ENCODE results near the gene SMIM35. TPM values are rescaled to one million over a fixed set of nuclear protein-coding genes. Genes with fewer than 3 reads are reported as not detected.
A peak's percentile ranks its signal among the peaks of the same experiment; 100 is the strongest.
"Not testable (repeated sequence)": the region's sequence is repeated elsewhere in the genome, so short reads cannot be mapped to it uniquely, and the experiment has no call there.

The SMIM35 gene
- total RNA-seq, 2 donors from 2014 or later: 0.08 TPM; not detected in 1

DNA sequence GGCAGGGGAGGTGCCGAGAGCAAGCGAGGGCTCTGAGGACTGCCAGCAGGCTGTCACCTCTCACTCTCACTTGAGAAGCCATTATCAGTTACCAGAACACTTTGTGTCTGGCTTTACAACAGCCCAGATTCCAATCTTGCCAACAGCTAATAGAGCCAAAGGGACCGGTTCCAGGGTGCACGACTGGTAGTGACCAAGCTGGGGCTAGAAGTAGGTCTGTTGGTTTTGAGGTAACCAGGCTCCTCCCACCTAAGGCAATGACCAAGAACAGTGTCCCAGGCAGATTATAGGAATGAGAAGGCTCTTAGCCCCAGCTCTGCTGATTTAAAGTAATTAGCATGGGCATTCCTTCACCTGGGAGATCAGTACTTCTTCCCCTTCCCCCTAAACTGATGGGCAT is 107.8 kb downstream of the SMIM35 start:
- intact Hi-C loops (cut with DNase I, micrococcal nuclease): no loop called here
- DNase-seq: no peak

DNA sequence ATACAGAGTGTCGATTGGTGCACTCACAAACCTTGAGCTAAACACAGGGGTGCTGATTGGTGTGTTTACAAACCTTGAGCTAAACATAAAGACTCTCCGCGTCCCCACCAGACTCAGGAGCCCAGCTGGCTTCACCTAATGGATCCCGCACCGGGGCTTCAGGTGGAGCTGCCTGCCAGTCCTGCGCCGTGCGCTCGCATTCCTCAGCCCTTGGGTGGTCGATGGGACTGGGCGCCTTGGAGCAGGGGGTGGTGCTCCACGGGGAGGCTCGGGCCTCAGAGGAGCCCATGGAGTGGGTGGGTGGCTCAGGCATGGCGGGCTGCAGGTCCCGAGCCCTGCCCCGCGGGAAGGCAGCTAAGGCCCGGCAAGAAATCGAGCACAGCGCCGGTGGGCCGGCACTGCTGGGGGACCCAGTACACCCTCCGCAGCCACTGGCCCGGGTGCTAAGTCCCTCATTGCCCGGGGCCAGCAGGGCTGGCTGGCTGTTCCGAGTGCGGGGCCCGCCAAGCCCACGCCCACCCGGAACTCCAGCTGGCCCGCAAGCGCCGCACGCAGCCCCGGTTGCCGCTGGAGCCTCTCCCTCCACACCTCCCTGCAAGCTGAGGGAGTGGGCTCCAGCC is 108.4 kb downstream of the SMIM35 start:
- intact Hi-C loops (cut with DNase I, micrococcal nuclease): not testable (repeated sequence)

More for the DNA sequence above, 107.8 kb downstream of the SMIM35 start:
- ATAC-seq: no peak

DNA sequence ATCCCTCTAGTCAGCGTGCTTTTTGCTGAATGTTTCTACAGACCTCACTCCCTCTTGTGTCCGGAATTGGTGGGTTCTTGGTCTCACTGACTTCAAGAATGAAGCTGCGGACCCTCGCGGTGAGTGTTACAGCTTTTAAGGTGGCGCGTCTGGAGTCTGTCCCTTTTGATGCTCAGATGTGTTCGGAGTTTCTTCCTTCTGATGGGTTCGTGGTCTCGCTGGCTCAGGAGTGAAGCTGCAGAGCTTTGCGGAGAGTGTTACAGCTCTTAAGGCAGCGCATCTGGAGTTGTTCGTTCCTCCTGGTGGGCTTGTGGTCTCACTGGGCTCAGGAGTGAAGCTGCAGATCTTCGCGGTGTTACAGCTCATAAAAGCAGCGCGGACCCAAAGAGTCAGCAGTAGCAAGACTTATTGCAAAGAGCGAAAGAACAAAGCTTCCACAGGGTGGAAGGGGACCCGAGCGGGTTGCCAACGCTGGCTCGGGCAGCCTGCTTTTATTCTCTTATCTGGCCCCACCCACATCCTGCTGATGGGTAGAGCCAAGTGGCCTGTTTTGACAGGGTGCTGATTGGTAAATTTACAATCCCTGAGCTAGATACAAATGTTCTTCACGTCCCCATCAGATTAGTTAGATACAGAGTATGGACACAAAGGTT is 109.0 kb downstream of the SMIM35 start:
- not testable (repeated sequence) for DNase-seq

More for the DNA sequence above, 108.4 kb downstream of the SMIM35 start:
- ATAC-seq, DNase-seq: not testable (repeated sequence)

DNA sequence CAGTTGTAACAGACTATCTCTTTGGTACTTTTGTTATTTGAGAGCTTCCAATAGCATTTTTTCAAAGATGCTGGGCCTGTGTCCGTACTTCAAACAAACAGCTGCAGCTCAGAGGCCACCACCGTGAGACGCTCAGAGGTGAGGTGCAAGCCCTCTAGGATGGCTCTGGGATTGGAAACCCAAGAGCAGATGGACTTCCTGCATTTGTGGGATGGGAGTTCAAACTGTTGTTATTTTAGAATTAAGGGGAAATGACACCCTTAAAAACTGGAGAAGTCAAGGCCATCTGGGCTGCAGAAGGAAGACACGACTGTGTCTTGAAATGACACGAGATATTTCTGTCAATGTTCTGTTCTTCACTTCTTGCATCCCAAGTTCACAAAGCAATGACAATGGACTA is 109.7 kb downstream of the SMIM35 start:
- DNase-seq (no peak), ATAC-seq (no peak)
- intact Hi-C loops (cut with DNase I, micrococcal nuclease): no loop called here

More for the DNA sequence above, 109.0 kb downstream of the SMIM35 start:
- intact Hi-C loops (cut with DNase I, micrococcal nuclease); ATAC-seq: not testable (repeated sequence)

GRCh38 chr11:117976445-117976844 is 110.3 kb downstream of the SMIM35 start:
- DNase-seq: no peak
- intact Hi-C loops (cut with DNase I, micrococcal nuclease): no loop called here
- ATAC-seq: no peak

- DNase-seq: no peak
- peak; percentile 69 for ATAC-seq
- intact Hi-C loops (cut with DNase I, micrococcal nuclease): no loop called here
Observed at GRCh38 chr11:117973503-117973860, 113.3 kb downstream of the SMIM35 start.

DNA sequence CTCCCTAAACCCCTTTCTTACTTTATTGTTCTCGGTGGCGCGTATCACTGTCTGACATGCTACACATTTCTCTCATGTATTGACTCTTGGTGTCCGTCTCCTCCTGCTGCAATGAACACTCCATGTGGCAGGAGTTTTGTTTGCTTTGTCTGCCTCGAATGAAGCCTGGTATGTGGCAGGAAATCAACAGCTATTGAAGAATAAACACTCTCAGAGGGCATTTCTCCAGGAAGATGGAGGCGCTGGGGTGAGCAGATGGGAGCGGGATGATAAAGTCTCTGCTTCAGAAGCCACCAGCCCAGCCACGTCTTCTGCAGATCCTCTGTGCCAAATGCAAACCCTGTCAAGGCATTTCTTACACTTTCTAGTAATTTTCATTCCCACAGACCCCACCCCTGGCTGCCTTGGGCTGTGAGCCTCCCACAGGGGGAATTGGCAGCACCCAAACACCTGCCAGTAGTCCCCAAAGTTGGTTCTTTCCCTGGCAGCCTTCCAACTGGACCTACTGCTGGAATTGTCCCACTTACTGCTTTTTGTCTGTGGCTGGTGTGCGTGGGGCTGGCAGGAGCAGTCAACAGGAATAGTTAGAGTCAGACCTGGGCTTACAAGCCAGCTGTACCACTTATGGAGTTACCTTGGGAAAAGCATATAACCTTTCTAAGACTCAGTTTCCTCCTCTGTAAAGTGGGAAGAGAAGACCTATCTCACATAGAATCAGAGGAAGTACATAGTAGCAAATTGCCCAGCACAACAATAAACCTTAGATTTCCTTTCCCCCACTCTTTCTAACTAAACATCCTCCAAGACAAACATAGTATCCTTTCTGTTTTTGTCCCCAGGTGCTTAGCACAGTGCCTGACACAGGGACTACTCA is 113.9 kb downstream of the SMIM35 start:
- ATAC-seq (peak; percentile 66), DNase-seq (no peak)
- intact Hi-C loops (cut with DNase I, micrococcal nuclease): no loop called here

GRCh38 chr11:117972044-117972443 is 114.7 kb downstream of the SMIM35 start:
- ATAC-seq (no peak), DNase-seq (no peak)
- intact Hi-C loops (cut with DNase I, micrococcal nuclease): no loop called here

- ATAC-seq (peak; percentile 87), DNase-seq (peak; percentile 47 to 69)
- intact Hi-C loops (cut with DNase I, micrococcal nuclease): no loop called here
Observed at GRCh38 chr11:117970400-117971024, 116.3 kb downstream of the SMIM35 start.

- no peak for DNase-seq
- intact Hi-C loops (cut with DNase I, micrococcal nuclease): no loop called here
Observed at GRCh38 chr11:117969160-117969991, 117.4 kb downstream of the SMIM35 start.

DNA sequence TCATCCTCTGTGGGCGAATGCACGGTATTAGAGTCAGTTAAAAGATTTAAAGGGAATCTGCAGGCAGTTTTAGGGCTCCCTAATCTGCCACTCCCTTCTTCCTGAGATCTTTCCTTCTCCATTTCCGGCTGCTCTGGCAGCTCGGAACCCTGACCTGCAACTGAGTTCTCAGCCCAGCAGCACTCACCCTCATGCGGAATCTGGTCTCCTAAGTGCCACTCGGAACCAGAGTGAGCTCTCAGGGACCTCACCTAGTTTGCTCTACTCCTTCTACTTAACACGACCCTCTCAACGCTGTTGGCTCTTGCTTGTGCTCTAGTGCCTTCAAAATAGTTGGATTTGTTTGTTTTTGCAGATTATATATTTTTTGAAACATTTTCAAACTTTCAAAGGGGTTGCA is 119.9 kb downstream of the SMIM35 start:
- DNase-seq: no peak
- no peak for ATAC-seq

More at GRCh38 chr11:117969160-117969991, 117.4 kb downstream of the SMIM35 start:
- ATAC-seq: no peak

GRCh38 chr11:117962826-117963225 is 123.9 kb downstream of the SMIM35 start:
- intact Hi-C loops (cut with DNase I, micrococcal nuclease): no loop called here
- no peak for ATAC-seq
- DNase-seq: no peak

More for the DNA sequence above, 119.9 kb downstream of the SMIM35 start:
- intact Hi-C loops (cut with DNase I, micrococcal nuclease): no loop called here

GRCh38 chr11:117961896-117962295 is 124.9 kb downstream of the SMIM35 start:
- intact Hi-C loops (cut with DNase I, micrococcal nuclease): no loop called here

DNA sequence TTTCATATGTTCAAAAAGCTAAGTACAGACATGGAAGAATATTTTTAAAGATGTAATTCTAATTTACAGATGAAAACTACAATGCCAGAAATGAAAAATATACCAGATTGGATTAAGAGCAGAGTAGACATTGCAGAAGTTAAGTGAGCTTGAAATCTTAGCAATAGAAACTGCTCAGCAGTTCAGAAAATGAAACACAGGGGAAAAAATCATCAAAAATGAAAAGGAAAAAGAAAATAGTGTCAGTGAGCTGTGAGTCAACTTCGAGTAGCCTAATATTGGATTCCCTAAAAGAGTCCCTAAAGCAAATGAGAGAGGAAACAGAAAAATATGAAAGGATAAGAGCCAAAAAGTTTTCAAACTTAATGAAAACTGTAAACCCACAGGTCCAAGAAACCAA is 126.4 kb downstream of the SMIM35 start:
- intact Hi-C loops (cut with DNase I, micrococcal nuclease): no loop called here

More at GRCh38 chr11:117961896-117962295, 124.9 kb downstream of the SMIM35 start:
- DNase-seq: no peak
- no peak for ATAC-seq

GRCh38 chr11:117959438-117960149 is 127.2 kb downstream of the SMIM35 start:
- DNase-seq: no peak
- intact Hi-C loops (cut with DNase I, micrococcal nuclease): no loop called here
- no peak for ATAC-seq

More for the DNA sequence above, 126.4 kb downstream of the SMIM35 start:
- ATAC-seq: no peak
- no peak for DNase-seq

GRCh38 chr11:117958949-117959348 is 127.8 kb downstream of the SMIM35 start:
- intact Hi-C loops (cut with DNase I, micrococcal nuclease): no loop called here
- ATAC-seq (no peak), DNase-seq (no peak)

Data from left colon (tissue), 2 donors.